HG03175 (cell line): ENCODE results near the gene SLC48A1.

Source experiments
- ATAC-seq: cut with Tn5 transposase; IDR thresholded peaks from one replicate; pipeline ENCODE4 v1.9.1; 2021; ENCODE audit warnings: mild to moderate bottlenecking, moderate library complexity; ENCODE audit not compliant: unreplicated experiment

The SLC48A1 gene

DNA sequence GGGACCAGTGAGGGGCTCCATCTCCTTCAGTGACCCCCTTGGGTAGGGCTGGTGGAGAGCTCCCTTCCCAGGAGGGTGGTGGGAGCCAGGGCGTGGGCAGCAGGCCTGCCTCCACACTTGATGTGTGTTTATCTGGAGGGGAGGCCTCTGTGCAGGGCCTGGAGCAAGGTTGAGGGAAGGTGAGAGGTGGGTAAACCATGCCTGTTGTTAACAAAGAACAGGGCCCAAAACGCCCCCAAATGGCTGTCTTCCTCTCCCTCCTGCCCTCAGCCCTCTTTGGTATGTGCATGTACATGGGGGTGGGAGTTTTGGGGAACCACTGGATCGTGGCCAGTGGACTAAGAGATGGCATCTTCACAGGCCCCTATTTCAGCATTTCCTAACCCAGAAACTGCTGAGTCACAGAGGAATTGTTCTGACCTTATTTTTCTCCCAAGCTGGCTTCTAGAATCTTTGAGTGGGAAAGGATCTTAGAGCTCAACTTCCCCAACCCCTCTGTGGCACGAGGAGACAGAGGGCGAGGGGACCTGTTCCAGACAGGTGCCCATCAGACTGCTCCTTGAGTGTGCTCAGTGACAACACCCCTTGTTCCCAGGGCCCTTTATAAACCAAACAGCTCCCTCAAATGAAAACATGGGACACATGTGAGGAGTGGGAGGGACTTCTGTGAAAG is 3.6 kb downstream of the SLC48A1 start:
- no peak for ATAC-seq

DNA sequence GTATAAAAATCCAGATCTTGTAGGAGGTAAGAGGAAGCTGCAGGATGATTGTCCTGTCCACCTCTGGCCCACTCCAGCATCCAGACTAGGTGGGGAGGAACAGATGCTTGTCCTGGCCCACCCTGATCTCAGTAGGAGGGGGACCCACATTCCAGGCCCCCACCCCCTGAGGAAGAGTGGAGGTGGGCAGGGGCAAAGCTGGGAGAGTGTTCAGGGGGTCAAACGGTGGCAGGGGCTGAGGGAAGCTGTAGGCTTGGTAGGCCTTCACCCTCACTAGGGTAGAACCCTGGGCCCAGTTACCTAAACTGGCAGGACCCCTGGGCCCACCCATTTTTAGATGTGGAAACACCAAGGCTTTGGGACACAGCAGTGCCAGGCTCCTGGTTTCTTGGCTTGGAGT is 4.1 kb downstream of the SLC48A1 start:
- no peak for ATAC-seq

DNA sequence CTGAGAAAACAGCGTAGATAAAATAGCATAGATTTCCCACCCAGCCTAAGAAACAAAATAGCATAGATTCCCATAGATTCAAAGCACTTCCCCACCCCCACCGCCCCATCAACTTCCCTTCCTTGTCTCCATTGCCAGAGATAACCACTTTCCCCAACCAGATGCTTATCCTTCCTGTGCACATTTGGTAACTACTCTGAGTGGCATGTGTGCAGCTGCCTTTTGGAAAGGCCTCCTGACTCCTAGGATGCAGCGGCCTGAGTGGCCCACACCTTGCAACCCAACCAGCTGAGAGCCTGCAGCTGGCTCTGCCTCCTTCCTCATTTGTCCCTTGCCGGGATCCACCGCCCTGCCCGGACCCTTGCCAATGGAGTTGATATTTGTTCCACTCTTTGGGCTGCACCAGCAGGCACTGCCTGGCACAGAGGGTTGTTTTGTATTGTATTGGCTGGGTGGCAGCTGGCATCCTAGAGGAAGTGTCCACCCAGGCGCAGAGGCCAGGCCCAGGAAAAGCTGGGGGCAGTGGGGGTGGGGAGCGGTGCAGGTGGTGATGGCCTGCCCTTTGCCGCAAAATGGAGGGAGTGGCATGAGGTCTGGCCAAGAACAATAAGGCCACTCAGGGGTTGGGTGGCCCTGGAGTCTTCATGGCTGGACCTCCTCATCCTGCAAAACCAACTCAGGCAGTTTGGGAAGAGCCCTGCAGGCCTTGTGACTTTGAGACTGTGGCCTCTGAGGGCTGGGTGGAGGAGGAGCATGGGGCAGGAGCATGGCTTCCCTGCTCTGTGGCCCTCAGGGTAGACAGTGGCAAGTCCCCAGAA is 4.9 kb downstream of the SLC48A1 start:
- no peak for ATAC-seq

DNA sequence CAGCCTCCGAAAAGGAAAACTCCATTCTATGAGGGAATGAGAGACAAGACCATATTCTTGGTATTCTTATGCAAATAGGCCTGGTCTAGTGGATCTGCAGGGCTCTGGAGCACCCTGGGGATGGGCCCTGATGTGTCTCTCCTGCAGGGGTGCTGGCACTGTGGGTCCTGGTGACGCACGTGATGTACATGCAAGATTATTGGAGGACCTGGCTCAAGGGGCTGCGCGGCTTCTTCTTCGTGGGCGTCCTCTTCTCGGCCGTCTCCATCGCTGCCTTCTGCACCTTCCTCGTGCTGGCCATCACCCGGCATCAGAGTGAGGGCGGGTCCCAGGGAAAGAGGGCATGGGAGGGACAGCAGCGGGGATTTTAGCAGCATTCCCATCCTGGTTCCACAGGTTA is 5.8 kb downstream of the SLC48A1 start:
- no peak for ATAC-seq

DNA sequence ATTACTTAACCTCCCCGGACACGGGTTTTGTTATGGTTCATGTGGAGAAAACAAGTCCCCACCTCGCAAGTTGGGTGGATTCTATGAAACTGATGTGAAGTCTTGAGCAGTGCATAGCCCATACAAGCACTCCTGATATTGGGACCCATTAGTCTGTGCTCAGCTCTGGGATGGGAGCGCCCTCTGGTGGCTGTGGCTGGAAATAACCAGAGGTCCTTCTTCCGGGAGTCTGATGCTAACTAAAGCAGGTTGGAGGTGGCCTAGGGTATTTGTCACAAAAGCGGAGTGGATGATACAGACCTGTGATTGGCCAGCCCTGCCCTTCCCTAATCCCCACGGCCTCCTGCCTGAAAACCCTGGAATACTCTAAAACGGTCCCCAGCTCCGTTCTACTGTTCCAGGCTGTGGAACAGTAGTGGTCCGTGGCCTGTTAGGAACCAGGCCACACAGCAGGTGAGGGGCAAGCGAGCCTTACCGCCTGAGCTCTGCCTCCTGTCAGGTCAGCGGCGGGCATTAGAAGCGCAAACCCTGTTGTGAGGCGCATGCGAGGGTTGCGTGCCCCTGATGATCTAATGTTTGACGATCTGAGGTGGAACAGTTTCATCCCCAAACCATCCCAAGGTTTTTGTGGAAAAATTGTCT is 6.4 kb downstream of the SLC48A1 start:
- ATAC-seq, result peak; percentile 87

DNA sequence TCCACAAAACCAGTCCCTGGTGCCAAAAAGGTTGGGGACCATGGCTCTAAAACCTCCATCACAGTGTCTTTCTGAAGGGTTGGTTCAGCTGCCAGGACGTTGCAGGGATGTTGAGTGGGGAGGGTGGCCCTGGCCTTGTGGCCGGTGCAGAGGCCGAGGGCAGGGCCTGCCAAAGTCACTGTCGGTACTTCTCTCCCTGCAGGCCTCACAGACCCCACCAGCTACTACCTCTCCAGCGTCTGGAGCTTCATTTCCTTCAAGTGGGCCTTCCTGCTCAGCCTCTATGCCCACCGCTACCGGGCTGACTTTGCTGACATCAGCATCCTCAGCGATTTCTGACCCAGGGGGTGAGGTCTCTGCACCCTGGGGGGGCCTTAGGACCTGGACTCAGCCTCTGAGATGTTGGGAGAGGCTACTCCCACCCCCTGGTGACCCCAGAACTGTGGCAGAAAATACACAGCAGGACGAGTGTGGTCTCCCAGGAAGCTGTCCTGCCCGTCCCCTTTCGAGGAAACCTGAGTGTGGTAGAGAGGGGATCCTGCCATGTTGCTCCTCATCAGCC is 7.0 kb downstream of the SLC48A1 start:
- no peak for ATAC-seq

DNA sequence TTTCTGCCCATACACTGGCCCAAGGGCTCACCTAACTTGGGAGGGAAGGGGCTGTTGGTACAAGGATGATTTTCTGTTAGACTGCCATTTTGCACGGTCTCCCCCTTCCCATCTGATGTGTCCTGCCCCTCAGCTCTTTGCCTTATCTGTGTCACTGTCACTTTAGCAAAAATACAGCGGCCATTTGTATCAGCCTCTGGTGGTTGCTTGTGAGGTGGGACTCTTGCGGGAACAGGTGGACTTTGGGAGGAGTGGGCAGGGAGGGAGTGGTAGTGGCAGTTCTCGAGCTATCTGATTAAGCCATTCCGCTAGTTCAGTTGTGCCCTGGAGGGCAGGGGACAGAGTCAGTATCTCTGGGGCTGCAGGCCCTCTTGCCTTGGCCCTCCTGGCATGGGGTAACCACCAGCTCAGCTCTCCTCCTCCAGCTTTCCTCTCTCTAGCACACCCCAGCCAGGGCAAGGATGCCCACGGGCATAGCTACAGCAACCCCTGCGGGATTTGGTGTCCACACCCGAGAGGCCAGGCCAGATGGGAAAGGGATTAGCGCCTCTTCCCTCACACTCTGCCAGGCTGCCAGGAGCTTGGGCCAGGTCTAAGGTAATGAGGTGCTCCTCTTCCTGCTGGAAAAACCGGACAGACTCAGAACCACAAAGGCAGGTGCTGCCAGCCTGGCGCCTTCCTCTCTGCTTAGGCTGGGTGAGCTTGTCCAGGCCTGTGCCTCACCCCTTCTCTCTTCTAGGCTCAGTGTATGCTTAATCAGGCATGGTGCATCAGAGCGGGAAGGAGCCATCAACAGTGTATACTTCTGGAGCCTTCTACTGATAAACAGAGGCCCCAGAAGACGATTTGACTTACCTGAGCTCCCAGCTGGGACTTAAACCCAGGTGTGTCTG is 8.7 kb downstream of the SLC48A1 start:
- no peak for ATAC-seq

DNA sequence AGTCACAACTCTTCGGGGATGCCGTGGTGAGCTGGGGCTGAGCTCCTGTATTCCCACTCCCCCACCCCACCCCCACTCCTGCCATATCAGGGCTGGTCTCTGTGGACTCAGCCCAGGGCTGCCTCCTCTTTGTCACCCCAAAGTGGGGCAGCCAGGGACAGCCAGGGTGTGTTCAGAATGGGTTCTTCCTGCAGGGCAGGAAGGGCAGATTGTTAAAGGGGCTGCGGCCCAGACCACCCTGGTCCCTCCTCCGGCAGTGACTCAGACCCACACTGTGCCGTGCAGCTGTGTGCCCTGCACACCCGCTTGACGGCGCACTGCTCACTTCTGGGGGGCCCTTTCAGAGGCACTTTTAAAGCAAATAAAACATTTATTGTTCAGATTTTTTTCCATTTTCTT is 9.3 kb downstream of the SLC48A1 start:
- no peak for ATAC-seq

DNA sequence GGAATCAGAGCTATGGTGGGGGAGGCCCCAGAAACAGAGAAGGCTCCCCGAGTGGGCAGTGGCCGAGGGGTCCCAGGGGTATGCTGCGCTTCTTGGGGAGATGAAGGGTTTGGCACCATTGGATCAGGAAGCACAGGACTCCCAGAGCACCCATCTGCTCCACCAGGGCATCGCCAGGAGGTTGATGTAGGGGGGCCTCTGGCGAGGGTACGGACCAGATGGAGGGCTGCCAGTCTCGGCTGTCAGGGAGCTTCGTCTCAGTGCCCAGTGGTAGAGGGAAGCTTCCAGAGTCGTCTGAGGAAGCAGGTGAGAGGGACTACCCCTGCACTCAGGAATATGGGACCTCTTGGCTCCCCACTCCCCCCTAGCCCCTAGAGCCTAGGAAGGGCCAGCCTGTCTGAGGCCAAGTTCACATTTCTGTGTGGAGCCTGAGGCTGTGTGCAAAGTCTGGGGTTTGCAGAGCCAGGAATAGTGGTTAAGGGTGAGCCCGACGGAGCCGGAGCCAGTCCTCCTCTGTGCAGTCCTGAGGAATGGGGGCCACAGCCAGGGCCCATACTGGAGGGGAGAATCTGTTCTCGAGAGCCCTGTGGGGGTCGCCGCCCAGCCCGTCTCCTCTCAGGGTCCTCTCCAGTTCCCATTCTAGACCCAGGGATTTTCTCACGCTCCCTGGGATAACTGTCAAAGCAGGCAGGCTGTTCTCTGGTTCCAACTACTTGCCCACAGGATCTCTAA is 10.2 kb downstream of the SLC48A1 start:
- no peak for ATAC-seq

DNA sequence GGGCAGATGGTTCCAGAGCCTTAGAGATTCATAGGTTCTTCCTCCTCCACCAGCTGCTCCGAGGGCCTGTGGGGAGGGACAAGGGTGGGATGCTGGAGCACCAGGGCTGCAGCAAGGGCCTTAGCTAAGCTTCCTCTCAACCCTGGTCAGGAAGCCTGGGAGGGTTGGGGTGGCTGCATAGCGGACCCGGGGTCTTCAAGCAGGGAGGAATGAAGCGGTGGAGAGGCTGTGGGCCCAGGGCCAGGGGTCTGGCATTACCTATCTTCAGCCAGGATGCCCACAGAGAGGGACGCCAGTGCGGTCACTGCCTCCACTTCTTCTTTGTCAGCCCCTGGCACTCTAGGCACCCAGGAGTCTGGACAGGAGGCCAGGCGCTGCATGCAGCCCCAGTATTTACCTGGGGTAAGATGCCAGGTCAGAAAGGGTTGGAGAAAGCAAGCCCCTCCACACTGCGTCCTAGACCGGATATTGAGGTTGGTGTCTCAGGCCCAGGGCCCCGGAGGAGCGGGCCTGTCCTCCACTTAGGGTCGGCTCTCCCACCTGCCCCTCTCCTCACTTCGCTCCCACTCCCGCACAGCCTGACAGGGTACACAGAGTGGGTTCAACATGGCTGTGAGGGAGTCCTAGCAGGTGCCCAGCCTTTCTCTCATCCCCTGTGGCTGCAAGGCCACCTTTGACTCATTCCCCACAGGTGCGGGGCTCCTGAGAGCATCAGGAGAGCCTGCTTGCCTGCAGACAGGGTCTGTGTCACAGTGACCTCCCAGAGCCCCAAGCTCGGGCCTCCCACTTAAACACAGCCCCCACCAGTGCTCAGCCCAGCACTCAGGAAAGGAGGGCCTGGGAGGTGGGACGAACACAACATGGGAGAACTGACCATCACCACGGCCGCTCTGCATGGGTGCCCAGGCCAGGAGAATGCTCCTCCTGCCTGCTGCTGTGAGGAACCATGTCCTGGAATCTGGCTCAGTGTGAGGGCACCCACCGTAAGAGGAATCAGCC is 11.1 kb downstream of the SLC48A1 start:
- ATAC-seq, result no peak

DNA sequence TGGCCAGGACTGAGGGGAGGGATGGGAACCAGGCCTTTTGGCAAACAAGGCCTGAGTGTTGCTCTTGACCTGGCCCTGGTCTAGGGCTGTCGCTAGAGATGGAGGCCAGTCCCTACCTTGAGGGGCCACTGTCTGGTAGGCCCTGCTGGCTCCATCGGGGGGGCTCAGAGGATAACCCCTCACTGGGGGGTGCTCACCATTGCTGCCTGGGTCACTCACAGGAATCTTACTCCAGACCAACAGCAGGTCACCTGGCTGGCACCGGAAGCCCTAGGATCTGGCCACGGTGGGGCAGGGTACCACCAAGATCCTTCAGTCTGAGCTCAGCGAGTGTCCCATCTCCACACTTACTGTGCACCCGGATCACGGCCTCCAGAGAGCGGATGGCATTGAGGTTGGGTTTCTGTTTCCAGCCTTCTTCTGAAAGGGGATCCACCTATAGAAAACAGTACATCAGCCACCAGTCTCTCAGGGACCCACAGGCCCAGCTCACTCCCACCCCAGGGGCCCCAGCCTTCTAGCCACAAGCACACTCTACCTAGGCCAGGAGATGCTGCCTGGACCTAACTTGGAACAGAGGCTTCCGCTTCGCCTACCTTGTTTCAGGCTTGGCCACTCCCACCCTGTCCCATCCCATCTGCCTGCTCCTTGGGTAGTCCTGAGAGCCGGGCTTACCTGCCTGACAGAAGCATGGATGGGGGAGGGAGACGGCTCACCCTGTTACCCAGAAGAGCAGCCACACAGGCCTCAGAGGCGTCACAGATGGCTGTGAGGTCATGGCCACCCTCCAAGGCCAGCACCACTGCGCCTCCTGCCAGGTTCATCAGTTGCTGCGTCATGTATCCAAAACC is 12.2 kb downstream of the SLC48A1 start:
- ATAC-seq, result no peak

DNA sequence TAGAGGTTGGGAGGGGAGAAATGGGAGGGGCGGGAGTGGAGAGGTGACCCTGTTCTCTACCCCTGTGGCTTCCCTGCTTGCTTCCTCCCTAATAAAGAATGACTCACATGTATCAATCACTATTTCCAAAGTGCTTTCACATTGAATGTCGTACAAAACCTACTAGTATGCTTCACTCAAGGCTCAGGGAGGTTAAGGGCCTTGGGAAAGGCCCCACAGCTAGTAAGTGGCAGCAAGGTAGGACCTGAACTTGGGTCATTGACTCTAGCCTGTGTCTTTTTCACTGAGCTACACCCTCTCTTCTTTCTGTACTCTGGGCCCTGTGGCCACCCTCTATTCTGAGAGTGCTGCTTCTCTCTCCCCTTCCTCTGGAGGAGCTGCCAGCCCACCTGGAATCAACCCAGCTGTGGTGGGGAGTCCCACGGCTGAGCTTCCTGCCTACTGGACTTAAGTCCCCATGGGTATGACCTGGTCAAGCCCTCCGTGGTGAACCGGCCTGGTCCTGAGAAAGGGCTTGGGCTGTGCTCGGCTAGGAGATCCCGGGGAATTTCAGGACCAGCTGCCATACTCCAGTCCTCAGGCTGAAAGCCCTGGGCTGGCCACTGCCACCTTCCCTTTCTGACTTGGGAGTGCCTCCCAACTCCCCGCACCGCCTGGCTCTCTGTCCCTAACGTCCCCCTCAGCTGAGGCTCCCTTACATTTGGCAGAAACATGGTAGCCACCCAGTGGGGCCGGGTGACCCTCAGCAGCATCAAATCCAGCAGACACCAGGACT is 13.0 kb downstream of the SLC48A1 start:
- no peak for ATAC-seq

DNA sequence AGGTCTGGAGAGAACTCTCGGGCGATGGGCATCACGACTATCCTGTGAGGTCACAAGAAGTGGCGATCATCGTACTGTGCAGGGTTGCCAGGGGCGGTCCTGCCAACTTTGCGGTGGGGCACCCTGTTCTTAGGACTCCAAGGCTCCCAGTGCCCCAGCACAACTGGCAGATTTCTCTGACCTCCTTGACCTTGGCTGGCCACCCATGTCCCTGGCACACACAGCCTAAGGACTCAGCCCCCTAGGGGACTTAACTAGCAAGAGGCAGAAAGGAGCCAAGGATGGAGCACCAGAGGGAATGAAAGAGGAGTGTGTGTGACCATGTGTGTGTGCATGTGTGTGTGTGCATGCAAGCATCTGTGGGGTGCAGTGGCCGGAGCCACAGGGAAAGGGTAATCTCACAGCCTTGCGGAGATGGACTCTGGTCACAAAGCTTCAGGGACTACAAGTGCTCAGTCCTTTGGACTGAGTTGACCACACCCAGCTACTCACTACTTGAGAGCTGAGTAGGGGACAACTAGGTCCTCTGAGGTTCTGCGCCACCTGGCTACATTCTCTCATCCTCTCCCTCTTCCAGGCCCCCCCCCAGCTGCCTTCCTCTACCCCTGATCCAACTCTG is 13.7 kb downstream of the SLC48A1 start:
- ATAC-seq, result no peak

DNA sequence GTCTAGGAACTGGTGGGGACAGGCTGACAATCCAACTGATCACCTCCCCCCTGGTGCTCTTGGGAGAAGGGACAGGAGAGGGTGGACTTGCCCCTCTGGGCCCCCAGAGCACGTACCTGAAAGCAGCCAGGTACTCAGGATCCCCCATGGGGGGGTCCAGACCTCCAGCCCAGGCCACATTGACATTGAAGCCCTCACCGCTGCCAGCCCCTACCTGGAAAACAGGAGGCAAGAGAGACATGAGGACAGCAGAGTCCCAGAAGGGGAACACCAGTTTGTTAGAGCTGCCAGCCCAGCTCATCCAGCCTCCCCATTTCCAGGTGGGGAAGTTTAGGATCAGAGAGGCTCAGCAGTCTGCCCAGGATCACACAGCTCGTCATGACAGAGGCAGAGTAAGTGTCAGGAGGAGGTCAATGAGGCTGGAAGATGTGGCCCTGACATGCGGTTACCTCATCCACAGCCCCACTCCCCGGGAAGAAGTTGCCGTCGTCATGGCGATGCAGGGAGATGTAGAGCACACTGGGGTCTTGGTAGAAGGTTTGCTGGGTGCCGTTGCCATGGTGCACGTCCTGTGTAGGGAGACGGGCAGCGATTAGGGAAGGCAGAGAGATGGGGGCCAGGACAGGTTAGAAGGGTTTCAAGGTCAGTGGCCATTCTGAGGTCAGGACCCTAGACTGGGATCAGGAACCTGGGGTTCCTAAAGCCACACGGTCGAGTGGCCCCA is 14.7 kb downstream of the SLC48A1 start:
- no peak for ATAC-seq

DNA sequence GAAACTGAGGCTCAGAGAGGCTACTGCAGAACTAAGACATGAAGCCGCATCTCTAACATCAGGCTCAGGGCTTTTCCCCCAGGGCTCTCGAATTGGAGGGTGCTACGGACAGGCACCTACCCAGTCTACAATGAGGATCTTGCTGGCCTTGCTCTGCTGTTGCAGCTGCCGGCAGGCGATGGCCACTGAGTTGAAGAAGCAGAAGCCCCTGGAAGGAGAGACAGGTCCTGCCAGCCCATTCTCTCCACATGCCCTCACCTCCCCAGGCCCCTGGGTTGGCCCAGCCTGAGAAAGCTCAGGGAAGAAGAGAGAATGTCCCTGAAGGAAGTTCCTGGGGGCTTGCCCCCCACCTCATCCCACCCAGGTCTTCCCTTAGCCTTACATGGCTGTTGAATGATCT is 16.1 kb downstream of the SLC48A1 start:
- ATAC-seq, result no peak
